K562 (cell line): ENCODE results near the gene SCFD2. TPM values are rescaled to one million over a fixed set of nuclear protein-coding genes. Genes with fewer than 3 reads are reported as not detected.

Experiments
- ATAC-seq: fragments of 200-7000 bp; cut with Tn5 transposase; 3 replicates; pipeline ENCODE4 v1.9.1; 2020; ENCODE audit warnings: moderate library complexity
- BruUV-seq: library from RNA; stranded (reverse); fragments of 400-500 nt; replicated peaks from 2 replicates; lab custom pipeline; 2021; lab: Mats Ljungman, UMichigan
- CTCF ChIA-PET: fragments of 300-600 bp; formaldehyde crosslinking; extraction: SDS; loops from one replicate; lab custom pipeline; 2021; ENCODE audit warnings: low intra/inter-chr PET ratio; lab: Yijun Ruan, JAX
- POLR2A ChIA-PET: fragments of 300-600, 350-650 bp; sonication (Branson Sonifier 250); formaldehyde crosslinking; extraction: SDS; loops from one replicate; lab custom pipeline; 2021; ENCODE audit warnings: antibody characterized with exemption, inconsistent platforms; lab: Yijun Ruan, JAX
- DNase-seq, 4 experiments: peaks; one replicate each; pipeline versions ENCODE4 v3.0.0 to v3.0.0-alpha.2; 2011 to 2018; ENCODE audit warnings: low spot score in 3 of 4, mixed read lengths in 3 of 4; ENCODE audit errors: extremely low read depth in 1 of 4
- FAIRE-seq: peaks from 2 replicates; lab custom pipeline; 2011; peaks lifted over from hg19 to GRCh38; lab: Jason Lieb, UNC
- H2AFZ ChIP-seq: 2 replicates; pipeline ENCODE4 v1.6.0; 2011; ENCODE audit warnings: low read depth, low read length, control low read depth, inconsistent platforms
- H3K27ac ChIP-seq: fragments of 200-600 bp; 3 replicates; pipeline ENCODE4 v1.8.0; 2011; ENCODE audit warnings: low read depth, mild to moderate bottlenecking, control low read depth, inconsistent platforms, low read length, moderate library complexity, mixed read lengths; ENCODE audit errors: extremely low read depth
- H3K27me3 ChIP-seq, 2 experiments: fragments of 300-600 bp in 1 of 2; 2 replicates in 1 of 2; 3 replicates in 1 of 2; pipeline versions ENCODE4 v1.6.0 to v1.8.0; 2011; ENCODE audit warnings: inconsistent platforms in 2 of 2, low read length in 2 of 2, mild to moderate bottlenecking in 1 of 2, mixed read lengths in 1 of 2, moderate library complexity in 1 of 2; ENCODE audit not compliant: control insufficient read depth in 2 of 2, insufficient read depth in 2 of 2
- H3K36me3 ChIP-seq: fragments of 300-600 bp; 3 replicates; pipeline ENCODE4 v1.8.0; 2011; ENCODE audit warnings: mild to moderate bottlenecking, low read length, inconsistent platforms; ENCODE audit not compliant: control insufficient read depth, insufficient read depth
- H3K4me1 ChIP-seq, 2 experiments: fragments of 200-600 bp in 1 of 2; replicated peaks in 1 of 2; 2 replicates in 1 of 2; 3 replicates in 1 of 2; pipeline versions ENCODE4 v1.5.1 to v1.8.0; 2011; ENCODE audit warnings: inconsistent platforms in 2 of 2, low read length in 2 of 2, mild to moderate bottlenecking in 1 of 2, mixed read lengths in 1 of 2, moderate library complexity in 1 of 2; ENCODE audit not compliant: control insufficient read depth in 2 of 2, insufficient read depth in 2 of 2
- H3K4me2 ChIP-seq: 2 replicates; pipeline ENCODE4 v1.6.1; 2011; ENCODE audit warnings: low read length, control low read depth, inconsistent platforms, mixed read lengths; ENCODE audit not compliant: insufficient read depth
- H3K4me3 ChIP-seq: fragments of 200-600 bp; sonication (generic), shearing (Covaris generic); 2 replicates; pipeline ENCODE4 v1.5.1; 2016; ENCODE audit warnings: control low read depth, inconsistent platforms
- H3K79me2 ChIP-seq: fragments of 200-600 bp; 3 replicates; pipeline ENCODE4 v1.8.0; 2011; ENCODE audit warnings: low read length, inconsistent platforms; ENCODE audit not compliant: control insufficient read depth, insufficient read depth
- H3K9ac ChIP-seq, 2 experiments: 2 replicates each; pipeline versions ENCODE4 v1.6.0 to v1.6.1; 2011; ENCODE audit warnings: low read depth in 2 of 2, low read length in 2 of 2, control low read depth in 1 of 2, inconsistent platforms in 1 of 2, mild to moderate bottlenecking in 1 of 2, mixed read lengths in 1 of 2; ENCODE audit not compliant: insufficient read depth in 1 of 2
- H3K9me1 ChIP-seq: one replicate; pipeline ENCODE4 v1.6.0; 2011; ENCODE audit warnings: inconsistent platforms, mild to moderate bottlenecking, low read length, moderate library complexity; ENCODE audit not compliant: control insufficient read depth, insufficient read depth
- H3K9me3 ChIP-seq: replicated peaks from 2 replicates; pipeline ENCODE4 v1.5.1; 2011; ENCODE audit warnings: low read depth, low read length, inconsistent platforms; ENCODE audit not compliant: control insufficient read depth, insufficient read depth
- H4K20me1 ChIP-seq: replicated peaks from 2 replicates; pipeline ENCODE4 v1.6.1; 2011; ENCODE audit warnings: low read length, inconsistent platforms, mixed read lengths; ENCODE audit not compliant: control insufficient read depth, insufficient read depth
- FOXJ2 ChIP-seq: fragments of 200-800 bp; sonication (Bioruptor generic); IDR thresholded peaks from 2 replicates; pipeline ENCODE4 v1.6.1; 2016; ENCODE audit warnings: missing genetic modification characterization, missing compliant biosample characterization
- HSF4 ChIP-seq: fragments of 250-450 bp; sonication (Bioruptor Pico); IDR thresholded peaks from 2 replicates; pipeline ENCODE4 v2.1.2; 2022; ENCODE audit warnings: mild to moderate bottlenecking, moderate library complexity, borderline replicate concordance
- KLF13 ChIP-seq: fragments of 450-650 bp; IDR thresholded peaks from 2 replicates; pipeline ENCODE4 v1.6.1; 2016; ENCODE audit warnings: missing genetic modification characterization, low read depth, mild to moderate bottlenecking, missing compliant biosample characterization, moderate library complexity, borderline replicate concordance
- POLR2AphosphoS5 ChIP-seq: IDR thresholded peaks from 2 replicates; pipeline ENCODE4 v1.6.1; 2011; ENCODE audit warnings: mild to moderate bottlenecking, low read depth, low read length, moderate library complexity; ENCODE audit not compliant: control insufficient read depth, insufficient read depth
- ZNF184 ChIP-seq: sonication (generic); formaldehyde crosslinking; IDR thresholded peaks from 2 replicates; pipeline ENCODE4 v1.5.0; 2020; ENCODE audit warnings: missing genetic modification reagents
- WGBS: fragments of 100-300 bp; shearing (Covaris generic); methylation state at CpG from one replicate; pipeline ENCODE4 v1.1.6; 2016; ENCODE audit warnings: low coverage, mixed read lengths; ENCODE audit not compliant: insufficient coverage; ENCODE audit errors: missing lambda C conversion rate; 5-methylcytosine and 5-hydroxymethylcytosine counted together
- in situ Hi-C: fragments of 300-500 bp; cut with MboI; formaldehyde crosslinking; loops from 4 replicates; pipeline ENCODE4 v1.15.0; 2018; ENCODE audit warnings: inconsistent platforms, mixed read lengths
- intact Hi-C: fragments of 100-400 bp; cut with micrococcal nuclease; formaldehyde crosslinking; loops from 2 replicates; pipeline ENCODE4 v1.14.2; 2022
- polyA plus RNA-seq, 8 experiments: library from polyadenylated mRNA; depleted of rRNA in 4 of 8; stranded (reverse) in 5 of 8; unstranded in 3 of 8; fragments of >200 nt; fragmentation: Nextera tagmentation in 2 of 8; fragmentation: Illumina TruSeq in 1 of 8; extraction: Ambion mirVana in 2 of 8; extraction: Trizol in 1 of 8; gene quantifications; 2 replicates each; pipeline versions ENCODE4 v1.2.1 to v1.2.3, GENCODE V29; 2011 to 2014; ENCODE audit warnings: inconsistent platforms in 1 of 8, missing spikeins in 1 of 8
- total RNA-seq, 7 experiments: library from RNA; depleted of rRNA in 6 of 7; stranded (reverse); fragments of >200 nt in 6 of 7; fragmentation: Illumina TruSeq in 2 of 7; extraction: Trizol in 2 of 7; gene quantifications; 2 replicates each; pipeline versions ENCODE4 v1.2.1 to v1.2.3, GENCODE V29; 2011 to 2021; ENCODE audit warnings: low replicate concordance in 1 of 7
- TF ChIP-seq, protein P1 (sequence below): fragments of 450-650 bp; formaldehyde crosslinking; IDR thresholded peaks from 2 replicates; pipeline ENCODE4 v1.4.0; 2020; ENCODE audit warnings: mild to moderate bottlenecking, moderate library complexity
- TF ChIP-seq, protein P2 (sequence below): sonication (generic); formaldehyde crosslinking; IDR thresholded peaks from 2 replicates; pipeline ENCODE4 v1.8.0; 2023; ENCODE audit warnings: missing genetic modification reagents, mild to moderate bottlenecking, borderline replicate concordance

Gene SCFD2
- total and polyA plus RNA-seq, 9 of the 15 experiments (the other 6 are each of a cell fraction or from before 2014, with no cell fraction given): 5.7 to 30.3 (median 22.8) TPM

DNA sequence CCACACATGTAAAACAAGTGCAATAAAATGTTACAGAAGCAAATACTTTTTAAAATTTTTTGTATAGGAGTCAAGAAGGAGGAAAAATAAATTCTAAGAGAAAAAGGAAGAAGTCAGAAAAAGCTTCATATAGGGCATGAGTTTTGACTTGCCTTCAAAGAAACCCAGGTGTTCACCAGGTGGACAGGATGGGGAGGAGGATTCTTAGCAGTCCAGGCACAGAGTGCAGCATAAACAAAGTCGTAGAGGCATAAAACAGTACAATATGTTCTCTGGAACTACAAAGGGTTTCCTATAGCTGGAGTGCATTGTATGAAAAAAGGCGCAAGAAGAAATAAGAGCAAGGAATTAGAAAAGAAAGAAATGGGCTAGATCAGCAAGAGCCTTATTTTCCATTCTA is 1.9 kb upstream of the SCFD2 start:
- DNase-seq: no peak
- Histone ChIP-seq H3K27me3 (no peaks in the 10 kb centered on the region), H3K4me2 (no peak overlapping the region), H3K4me1 (peaks cover 5 to 21% of the 10 kb centered on the region in 2 experiments), H3K27ac (no peak overlapping the region), H3K9me3 (no peaks in the 10 kb centered on the region), H2AFZ (peak overlapping the region; percentile 49; the same call in 1 of the 2 replicates), H3K79me2 (peaks cover 31% of the 10 kb centered on the region), H3K4me3 (no peak overlapping the region), H4K20me1 (no peaks in the 10 kb centered on the region), H3K36me3 (no peaks in the 10 kb centered on the region), H3K9me1 (no peaks in the 10 kb centered on the region), H3K9ac (no peak overlapping the region)
- FAIRE-seq: no peak
- no TSS peak for BruUV-seq
- ChIA-PET CTCF (no interaction called here), POLR2A (interaction anchor here (0.6 kb wide), 1 partner anchor 46 kb away, joined by 4 read pairs; no protein-coding TSS in a partner anchor)
- no peak for ATAC-seq
- TF ChIP-seq ZNF184 (CRISPR knock-in tag) (no peak), HSF4 (CRISPR knock-in tag) (no peak), POLR2AphosphoS5 (no peak), KLF13 (no peak), FOXJ2 (tag) (no peak)
- TF ChIP-seq, protein P1, sequence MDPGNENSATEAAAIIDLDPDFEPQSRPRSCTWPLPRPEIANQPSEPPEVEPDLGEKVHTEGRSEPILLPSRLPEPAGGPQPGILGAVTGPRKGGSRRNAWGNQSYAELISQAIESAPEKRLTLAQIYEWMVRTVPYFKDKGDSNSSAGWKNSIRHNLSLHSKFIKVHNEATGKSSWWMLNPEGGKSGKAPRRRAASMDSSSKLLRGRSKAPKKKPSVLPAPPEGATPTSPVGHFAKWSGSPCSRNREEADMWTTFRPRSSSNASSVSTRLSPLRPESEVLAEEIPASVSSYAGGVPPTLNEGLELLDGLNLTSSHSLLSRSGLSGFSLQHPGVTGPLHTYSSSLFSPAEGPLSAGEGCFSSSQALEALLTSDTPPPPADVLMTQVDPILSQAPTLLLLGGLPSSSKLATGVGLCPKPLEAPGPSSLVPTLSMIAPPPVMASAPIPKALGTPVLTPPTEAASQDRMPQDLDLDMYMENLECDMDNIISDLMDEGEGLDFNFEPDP (CRISPR knock-in tag): no peak
- TF ChIP-seq, protein P2, sequence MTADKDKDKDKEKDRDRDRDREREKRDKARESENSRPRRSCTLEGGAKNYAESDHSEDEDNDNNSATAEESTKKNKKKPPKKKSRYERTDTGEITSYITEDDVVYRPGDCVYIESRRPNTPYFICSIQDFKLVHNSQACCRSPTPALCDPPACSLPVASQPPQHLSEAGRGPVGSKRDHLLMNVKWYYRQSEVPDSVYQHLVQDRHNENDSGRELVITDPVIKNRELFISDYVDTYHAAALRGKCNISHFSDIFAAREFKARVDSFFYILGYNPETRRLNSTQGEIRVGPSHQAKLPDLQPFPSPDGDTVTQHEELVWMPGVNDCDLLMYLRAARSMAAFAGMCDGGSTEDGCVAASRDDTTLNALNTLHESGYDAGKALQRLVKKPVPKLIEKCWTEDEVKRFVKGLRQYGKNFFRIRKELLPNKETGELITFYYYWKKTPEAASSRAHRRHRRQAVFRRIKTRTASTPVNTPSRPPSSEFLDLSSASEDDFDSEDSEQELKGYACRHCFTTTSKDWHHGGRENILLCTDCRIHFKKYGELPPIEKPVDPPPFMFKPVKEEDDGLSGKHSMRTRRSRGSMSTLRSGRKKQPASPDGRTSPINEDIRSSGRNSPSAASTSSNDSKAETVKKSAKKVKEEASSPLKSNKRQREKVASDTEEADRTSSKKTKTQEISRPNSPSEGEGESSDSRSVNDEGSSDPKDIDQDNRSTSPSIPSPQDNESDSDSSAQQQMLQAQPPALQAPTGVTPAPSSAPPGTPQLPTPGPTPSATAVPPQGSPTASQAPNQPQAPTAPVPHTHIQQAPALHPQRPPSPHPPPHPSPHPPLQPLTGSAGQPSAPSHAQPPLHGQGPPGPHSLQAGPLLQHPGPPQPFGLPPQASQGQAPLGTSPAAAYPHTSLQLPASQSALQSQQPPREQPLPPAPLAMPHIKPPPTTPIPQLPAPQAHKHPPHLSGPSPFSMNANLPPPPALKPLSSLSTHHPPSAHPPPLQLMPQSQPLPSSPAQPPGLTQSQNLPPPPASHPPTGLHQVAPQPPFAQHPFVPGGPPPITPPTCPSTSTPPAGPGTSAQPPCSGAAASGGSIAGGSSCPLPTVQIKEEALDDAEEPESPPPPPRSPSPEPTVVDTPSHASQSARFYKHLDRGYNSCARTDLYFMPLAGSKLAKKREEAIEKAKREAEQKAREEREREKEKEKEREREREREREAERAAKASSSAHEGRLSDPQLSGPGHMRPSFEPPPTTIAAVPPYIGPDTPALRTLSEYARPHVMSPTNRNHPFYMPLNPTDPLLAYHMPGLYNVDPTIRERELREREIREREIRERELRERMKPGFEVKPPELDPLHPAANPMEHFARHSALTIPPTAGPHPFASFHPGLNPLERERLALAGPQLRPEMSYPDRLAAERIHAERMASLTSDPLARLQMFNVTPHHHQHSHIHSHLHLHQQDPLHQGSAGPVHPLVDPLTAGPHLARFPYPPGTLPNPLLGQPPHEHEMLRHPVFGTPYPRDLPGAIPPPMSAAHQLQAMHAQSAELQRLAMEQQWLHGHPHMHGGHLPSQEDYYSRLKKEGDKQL (CRISPR knock-in tag): no peak
- intact Hi-C loops (no loop called here), in situ Hi-C loops (no loop called here)
- WGBS: 53% methylated on average over 2 of the region's 2 CpGs
